PC-9 (cell line): Measurements from ENCODE around the gene FGD4.

Experiments used
- CTCF ChIP-seq: fragments of 200-600 bp; sonication (generic); conservative IDR thresholded peaks from 2 replicates; pipeline ENCODE4 v1.6.1; 2017; ENCODE audit warnings: mixed run types, antibody characterized with exemption, mild to moderate bottlenecking, moderate library complexity
- EZH2 ChIP-seq: fragments of 200-600 bp; sonication (generic); IDR thresholded peaks from 2 replicates; pipeline ENCODE4 v1.8.0; 2017; ENCODE audit warnings: antibody characterized with exemption, low read depth

GRCh38 chr12:32366714-32367113 is 32.6 kb upstream of the FGD4 start:
- no peak for TF ChIP-seq CTCF
- TF ChIP-seq EZH2 = no peak
